NCI-H2107 (cell line): Measurements from ENCODE around the gene NELFCD.
A peak's percentile ranks its signal among the peaks of the same experiment; 100 is the strongest.
"Not testable (repeated sequence)": the region's sequence is repeated elsewhere in the genome, so short reads cannot be mapped to it uniquely, and the experiment has no call there.

Experiments
- DNase-seq: peaks from one replicate; lab custom pipeline; 2025; lab: John Stamatoyannopoulos, UW

The NELFCD gene

DNA sequence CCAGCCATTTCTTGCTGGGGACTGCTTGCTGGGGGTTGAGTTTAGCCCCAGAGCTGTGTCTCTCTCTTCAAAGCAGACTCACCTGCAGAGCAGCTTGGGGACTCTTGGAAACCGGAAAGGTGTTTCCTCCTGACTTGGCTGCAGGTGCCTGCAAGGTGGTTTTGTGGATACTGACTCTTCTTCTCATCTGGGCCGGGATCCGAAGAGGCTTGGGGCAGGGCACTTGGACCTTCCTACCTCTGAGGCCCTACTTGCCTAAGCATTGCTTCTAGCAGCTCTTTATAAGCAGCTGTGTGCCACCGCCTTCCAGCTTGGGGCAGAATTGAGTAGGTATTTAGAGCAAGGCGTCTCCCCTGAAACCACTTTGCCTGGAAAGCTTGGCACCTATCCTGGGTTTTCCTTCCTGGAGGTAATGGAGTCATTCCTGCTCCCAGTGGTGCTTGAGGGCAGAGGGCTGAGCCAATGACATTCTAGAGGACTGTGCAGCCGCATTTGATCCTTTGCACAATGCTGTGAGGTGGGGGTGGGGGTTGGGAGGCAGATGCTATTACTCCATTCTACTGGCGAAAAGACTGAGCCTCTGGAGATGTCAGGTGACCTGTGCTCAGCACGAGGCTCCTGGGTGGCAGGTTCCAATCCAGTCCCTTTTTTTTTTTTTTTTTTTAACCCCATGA, 29.4 kb downstream of the NELFCD start:
- peak; percentile 38 for DNase-seq

DNA sequence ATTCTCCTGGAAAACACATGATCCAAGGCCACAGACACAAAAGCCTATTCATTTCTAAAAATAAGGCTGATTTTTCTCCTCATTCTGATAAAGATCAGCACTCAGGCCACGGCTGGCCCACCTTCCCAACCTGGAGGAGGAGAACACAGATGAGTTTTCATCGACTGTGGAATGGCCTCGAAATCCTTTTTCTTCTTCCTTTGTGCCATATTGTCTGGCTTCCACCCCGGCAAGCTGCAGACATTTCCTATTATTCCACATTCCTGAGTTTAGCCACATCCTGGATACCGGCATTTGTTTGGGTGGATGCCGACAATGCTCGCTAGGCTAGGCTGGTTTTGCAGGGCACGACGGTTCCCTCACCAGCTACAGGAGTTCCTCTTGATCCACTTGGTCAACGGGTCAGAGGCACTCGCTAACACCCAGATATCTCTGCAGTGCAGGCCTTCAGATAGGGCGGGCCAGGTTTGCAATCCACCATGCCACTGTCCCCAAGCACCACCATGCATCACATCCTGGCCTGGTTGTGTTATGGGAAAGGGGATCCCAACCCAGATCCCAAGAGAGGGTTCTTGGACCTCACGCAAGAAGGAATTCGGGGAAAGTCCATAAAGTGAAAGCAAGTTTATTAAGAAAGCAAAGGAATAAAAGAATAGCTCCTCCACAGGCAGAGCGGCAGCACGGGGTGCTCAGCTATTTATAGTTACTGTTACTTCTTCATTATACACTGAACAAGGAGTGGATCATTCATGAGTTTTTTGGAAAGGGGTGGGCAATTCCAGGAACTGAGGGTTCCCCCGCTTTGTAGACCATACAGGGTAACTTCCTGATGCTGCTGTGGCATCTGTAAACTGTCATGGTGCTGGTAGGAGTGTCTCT, 30.2 kb downstream of the NELFCD start:
- DNase-seq: no peak

DNA sequence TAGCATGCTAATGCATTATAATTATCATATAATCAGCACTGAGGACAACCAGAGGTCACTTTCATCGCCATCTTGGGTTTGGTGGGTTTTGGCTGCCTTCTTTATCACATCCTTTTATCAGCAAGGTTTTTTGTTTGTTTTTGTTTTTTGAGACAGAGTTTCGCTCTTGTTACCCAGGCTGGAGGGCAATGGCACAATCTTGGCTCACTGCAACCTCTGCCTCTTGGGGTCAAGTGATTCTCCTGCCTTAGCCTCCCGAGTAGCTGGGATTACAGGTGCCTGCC, 30.8 kb downstream of the NELFCD start:
- not testable (repeated sequence) for DNase-seq

DNA sequence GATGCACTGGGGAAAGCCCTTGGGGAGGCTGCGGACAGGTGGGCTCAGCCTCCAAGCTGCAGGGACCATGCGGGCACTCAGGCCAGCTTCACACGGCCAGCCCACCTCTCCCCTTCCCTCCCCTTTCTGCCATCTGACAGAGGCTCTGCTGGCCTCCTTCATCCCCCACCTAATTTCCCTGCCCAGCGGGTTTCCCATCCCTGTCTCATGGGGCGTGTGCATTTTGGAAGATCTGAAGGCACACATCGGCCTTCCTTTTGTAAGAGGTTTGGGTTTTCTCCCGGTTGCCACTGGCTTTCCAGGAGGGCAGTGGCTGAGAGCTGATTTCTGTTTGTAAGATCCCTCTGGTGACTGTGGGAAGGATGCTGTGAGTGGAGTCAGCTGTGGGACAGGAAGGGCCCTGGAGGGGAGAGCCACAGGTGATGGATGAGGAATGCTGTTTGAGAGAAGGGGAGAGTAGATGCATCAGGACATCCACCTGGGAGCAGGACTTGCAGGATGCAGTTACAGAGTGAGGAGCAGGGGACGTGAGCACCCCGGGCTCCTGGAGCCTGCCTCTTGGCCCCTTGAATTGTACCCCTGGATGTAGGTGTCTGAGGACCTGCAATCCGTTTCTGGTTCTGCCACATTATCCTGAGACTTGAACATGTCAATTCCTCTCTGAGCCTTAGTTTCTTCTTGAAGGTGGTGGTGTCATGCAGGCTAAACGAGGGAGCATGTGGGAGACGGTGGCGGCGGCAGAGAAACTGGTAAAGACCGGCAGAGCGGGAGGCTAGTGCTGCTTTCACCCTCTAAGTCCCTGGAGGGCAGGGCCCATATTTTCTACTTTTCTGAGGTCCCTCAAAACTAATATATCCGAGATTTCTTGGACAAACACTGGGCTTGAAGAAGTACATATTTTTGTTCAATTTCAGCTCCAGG, 32.2 kb downstream of the NELFCD start:
- no peak for DNase-seq

DNA sequence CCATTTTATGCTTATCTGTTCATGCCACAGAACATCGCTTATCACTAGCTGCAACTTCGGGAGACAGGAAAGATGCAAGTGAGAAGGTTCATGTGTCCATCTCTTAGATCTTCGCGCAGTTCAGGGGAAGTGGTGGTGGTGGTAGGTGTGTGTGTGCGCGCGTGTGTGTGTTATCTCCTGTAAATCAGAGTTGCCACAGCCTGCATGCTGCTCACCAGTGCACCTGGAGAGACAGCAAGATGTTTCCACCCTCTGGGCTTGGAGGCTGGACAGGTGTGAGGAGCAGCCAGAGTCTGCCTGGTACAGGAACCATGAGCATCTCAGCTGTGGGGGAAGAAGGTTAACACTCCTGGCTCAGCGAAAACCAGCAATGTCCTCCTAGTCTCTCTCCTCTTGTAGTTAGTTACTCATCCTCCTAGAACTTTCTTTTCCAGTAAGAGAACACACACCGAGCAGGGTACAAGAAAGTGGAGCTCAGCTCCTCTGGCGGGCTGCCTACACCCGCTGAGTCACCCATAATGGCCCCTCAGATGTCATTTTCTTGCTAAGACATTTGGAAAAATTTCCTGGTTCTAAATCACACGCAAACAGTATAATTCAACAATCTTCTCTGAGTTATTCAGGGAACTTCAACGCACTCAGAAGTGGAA, 33.0 kb downstream of the NELFCD start:
- DNase-seq: no peak

DNA sequence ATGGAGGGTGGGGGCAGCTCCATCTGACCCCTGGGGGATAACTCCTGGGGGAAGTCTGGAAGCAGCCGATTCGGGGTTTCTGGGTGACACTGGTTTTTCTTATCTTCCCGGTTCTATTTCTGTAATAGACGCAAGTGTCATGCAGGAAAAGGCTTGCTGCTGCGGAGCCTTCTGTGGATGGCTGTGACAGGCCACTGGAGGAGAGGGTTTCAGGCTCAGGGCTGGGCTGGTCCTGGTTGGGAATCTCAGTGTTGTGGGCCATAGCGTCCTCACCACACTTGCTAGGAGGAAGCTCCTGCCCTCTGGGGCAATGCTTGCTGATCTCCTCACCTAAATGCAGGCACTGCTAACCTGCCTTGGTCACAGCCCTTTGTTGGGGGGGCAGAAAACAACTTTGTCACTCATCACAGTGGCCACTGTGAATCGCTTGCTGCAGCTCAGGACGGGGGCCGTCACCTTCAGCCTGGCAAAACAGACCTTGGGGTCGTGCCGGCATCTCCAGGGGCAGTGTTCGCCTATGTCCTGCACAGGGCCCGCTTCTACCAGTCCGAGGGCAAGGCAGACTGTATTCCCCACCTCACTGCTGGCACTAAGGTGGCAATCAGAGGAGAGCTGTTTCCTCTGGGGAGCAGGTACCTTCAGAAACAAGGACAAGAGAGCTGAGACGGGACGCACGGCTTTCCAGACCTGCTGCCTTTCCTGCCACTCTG, 33.8 kb downstream of the NELFCD start:
- no peak for DNase-seq

DNA sequence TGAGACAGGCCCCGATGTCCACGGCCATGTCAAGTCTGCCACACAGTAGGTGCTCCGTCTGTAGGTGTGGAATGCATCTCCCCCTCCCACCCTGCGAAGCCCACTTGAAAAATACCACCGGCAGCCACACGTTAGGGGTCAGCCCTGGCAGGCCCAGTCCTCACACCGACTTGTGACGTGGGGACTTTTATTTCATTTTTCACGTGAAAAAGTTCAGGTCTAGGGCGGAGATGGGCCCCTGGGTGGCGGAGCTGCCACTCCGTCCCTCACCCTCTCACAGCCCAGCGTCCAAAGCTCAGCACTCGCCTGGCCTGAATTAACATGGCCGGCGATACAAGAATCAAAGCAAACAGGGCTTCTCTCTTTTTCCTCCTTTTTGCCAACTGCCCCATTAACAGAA, 34.4 kb downstream of the NELFCD start:
- no peak for DNase-seq

DNA sequence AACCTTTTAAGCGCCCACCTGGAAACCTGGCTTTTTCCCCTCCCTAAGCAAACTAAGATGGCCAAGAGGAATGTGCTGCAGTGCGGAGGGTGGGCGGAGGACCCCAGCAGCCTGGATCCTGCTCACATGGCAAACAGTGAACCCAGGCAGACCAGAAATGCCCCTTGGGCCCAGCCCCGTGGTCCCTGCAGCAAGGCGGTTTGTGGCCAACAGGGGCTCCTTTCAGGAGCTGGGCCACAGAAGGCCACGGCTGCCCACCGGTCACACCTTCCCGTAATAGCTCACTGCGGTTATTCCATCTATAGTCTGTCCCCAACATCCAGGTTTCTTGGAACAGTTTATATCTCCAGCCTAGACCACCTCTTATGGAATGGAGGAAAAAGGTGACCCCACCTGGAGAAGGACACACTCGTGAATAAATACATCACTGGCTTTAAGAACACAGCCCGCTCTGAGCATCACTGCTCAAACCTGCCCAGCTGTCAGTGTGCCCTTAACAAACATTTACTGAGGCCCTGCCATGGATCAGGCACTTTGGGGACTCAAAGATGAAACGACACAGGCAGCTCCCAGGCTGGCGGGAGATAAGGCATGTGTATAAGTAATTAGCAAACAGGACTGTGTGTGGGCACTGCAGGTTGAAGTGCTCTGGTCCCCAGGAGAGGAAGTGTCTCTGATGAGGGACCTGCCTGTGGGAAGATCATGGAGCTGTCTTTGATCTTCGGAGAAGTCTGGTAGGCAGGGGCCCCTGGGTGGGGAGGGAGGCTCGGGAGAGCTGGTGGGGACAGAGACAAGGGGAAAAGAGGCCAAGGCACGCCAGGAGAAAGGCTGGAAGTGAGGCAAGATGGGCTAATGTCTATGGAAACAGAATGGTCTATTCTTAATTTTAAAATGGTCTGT, 35.0 kb downstream of the NELFCD start:
- DNase-seq: no peak

DNA sequence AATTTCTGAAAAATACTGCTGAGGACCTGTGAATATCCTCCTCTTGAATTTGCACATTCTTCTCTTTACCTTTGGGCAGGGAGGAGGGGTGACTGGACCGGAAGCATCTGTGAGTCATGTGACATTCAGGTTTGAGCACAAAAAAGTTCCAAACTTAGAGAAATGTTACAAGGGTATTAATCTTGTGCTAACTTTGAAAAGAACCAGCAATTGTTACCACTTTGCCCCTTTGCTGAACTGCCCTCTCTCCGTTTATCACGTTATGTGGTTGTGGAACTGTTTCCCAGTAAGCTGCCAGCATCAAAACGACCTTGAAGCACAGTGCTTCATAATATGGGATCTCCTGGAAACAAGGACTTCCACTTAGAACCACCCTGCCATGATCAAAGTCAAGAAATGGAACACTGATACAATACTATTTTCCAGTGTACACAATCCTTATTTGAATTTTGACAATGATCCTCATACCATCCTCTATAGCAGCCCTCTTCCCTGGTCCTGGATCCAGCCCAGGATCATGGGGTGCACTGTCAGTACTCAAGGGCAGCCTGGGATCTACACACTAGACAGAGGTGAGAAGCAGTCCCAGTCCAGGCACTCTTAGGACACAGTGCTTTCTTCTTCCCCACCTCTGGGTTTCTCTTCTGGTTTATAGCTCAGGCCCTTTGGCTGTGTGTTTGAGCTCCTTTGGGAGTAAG, 35.9 kb downstream of the NELFCD start:
- DNase-seq: no peak

DNA sequence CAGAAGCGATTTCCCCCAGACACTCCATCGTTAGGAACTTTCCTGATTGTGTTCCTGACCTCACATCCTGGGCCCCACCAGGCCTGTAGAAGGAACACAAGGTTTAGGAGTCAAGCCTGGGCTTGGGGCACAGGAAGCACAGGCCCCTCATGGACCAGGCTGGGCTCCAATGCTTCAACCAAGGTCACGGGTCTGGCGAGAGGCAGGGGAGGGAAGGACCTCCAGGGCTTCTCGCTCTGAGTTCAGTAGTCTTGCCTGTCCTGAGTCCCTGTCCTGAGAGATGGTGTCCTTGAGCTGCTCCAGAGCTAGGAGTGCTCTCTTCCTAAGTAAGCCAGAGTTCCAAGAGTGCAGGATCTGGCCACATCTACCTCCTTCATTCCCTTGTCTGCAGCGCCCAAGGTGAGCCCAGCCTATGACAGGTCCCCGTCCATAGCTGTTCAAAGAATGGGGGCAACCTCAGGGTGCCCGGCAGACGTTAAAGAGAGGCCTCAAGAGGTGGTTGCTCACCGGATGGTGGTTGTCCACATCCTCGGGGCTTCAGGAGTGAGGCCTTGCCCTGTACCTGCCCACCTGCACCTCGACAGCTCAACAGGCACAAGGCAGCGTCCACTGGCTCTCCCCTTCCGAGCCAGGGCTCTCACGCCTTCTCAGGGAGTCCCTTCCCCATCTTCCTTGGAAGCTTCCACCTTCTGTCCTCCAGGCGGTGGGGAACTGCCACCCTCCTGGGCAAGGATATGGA, 36.6 kb downstream of the NELFCD start:
- DNase-seq: no peak

DNA sequence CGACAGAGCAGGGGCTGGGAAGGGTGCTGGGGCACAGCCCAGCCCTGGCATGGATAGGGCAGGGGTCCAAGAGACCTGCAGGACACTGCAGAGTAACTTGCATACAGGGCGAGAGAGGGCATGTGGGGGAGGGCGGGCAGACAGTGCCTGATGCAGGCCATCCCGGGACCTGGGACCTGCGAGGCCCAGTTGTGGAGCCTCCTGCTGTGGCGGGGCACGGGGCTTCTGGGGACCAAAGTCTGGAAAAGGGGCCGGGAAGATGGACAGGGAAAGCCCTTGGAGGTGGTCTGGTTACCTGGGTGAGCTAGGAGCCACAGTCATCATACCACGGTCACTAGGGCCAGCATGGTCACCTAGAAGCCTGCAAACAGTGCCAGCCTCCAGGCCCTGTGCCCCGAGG, 37.8 kb downstream of the NELFCD start:
- no peak for DNase-seq

DNA sequence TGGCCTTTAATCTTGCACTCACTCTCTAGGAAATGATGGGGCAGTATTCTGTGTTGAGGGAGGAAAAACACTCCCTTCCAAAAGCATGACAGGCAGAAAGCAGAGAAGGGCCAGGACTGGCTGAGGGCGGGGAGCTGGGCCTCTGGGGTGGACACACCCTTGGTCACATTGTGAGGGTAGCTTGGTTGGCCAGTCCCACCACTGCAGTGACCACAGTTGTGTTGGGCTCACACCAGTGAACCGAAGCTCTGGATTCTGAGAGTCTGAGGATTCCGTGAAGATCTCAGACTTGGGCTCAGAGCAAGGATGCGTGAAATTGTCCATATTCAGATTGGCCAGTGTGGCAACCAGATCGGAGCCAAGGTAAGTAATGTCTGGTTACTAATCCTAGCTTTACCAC, 38.2 kb downstream of the NELFCD start, which contains the start of gene TUBB1:
Gene TUBB1 (plus strand): TSS at position 213 of the 400 bp plus-strand sequence. CDS start 94 bp downstream, at position 307.
- no peak for DNase-seq

DNA sequence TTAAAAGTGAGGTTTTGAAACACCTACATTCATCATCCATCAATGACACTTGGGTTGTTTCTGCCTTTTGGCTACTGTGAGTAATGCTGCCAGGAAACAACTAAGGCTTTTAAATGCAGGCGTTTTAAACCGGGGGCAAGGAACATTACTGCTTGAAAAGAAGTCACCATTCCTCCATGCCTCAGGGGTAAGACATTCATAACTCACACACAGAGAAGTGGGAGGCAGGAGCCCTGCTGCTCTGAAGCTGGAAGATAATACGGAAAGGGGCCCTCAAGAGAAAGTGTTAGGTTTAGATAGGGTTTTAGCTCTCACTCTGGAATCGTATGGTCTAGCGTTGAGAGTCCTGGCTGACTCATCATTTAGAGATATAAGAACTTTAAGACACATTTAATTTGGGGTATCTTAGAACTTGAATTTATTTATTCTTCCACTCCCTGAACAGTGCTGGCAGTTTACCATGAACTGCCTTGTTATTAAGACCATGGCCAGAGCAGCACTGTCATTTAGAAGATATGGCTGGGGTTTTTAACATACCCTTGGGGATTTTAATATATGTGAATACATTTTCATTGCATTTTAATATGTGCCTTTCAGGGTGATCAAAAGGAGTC, 40.0 kb downstream of the NELFCD start:
- no peak for DNase-seq

DNA sequence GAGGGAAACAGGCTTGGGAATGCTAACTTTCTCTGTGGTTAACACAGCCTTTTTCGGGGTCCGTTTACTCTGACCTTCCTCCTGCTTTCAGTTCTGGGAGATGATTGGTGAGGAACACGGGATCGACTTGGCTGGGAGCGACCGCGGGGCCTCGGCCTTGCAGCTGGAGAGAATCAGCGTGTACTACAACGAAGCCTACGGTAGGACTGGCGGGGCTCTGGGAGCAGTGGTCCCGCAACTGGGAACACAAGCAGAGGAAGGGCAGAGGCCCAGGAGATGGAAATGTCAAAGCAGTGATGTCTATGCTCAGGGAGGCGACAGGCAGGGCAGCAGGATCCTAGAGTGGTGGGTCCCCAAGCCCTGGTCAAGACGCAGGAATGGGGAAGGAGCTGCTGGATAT, 41.7 kb downstream of the NELFCD start:
- DNase-seq: no peak

DNA sequence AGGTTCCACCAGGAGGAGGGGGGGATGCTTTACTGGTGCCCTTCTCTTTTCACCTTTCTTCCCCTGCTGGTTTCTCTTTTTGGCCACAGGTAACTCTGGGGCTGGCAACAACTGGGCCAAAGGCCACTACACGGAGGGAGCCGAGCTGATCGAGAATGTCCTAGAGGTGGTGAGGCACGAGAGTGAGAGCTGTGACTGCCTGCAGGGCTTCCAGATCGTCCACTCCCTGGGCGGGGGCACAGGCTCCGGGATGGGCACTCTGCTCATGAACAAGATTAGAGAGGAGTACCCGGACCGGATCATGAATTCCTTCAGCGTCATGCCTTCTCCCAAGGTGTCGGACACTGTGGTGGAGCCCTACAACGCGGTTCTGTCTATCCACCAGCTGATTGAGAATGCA, 42.6 kb downstream of the NELFCD start:
- DNase-seq: no peak

DNA sequence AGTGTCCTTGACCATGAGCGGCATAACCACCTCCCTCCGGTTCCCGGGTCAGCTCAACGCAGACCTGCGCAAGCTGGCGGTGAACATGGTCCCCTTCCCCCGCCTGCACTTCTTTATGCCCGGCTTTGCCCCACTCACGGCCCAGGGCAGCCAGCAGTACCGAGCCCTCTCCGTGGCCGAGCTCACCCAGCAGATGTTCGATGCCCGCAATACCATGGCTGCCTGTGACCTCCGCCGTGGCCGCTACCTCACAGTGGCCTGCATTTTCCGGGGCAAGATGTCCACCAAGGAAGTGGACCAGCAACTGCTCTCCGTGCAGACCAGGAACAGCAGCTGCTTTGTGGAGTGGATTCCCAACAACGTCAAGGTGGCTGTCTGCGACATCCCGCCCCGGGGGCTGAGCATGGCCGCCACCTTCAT, 43.1 kb downstream of the NELFCD start:
- no peak for DNase-seq

DNA sequence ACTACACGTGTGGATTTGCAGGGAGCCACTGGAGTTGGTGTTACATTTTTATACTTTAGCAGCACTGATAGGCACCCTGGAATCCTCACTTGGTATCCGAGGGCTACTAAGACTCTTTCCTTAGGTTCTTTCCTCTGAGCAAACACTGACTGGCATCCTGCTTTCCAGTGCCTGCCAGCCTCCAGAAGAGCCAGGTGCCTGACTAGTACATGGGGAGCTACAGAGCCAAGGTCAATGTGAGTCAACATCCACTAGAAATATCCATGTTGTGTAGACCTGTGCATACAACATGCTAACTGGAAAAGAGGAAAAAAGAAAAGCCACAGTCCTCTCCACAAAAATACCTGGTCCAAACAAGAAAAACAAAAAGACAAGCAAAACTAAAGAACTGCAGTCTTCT, 44.0 kb downstream of the NELFCD start:
- DNase-seq: no peak

DNA sequence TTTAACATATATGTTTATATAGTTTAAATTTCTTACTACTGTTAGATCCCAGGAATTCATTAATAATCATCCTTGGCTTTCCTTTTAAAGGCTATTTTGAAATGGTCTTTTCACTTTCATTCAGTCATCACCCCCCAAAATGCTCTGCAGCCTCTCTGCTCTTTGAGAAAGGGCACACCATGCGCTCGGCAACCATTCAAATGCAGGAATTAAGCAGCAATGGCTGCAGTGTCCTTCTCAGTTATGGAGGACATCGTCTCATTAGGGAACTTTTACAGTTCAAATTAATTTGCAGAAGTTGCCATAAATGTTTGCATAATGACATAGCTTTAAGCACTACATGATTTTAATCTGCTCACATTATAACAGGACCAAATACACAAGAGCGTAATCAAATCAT, 44.5 kb downstream of the NELFCD start:
- no peak for DNase-seq
